GM12875 (cell line): ENCODE data around the gene DNAJC11.
A peak's percentile ranks its signal among the peaks of the same experiment; 100 is the strongest.

Source experiments
- H3K4me3 ChIP-seq: one replicate; pipeline ENCODE4 v1.5.1; 2011; ENCODE audit warnings: low read depth, low read length, control low read depth
- CTCF ChIP-seq: IDR thresholded peaks from 2 replicates; pipeline ENCODE4 v1.5.1; 2011; ENCODE audit warnings: low read depth, mild to moderate bottlenecking, control low read depth, inconsistent platforms, low read length, moderate library complexity, borderline replicate concordance; ENCODE audit not compliant: insufficient read depth

DNAJC11 gene

GRCh38 chr1:6600410-6601048 is 101.1 kb downstream of the DNAJC11 start:
- TF ChIP-seq CTCF = no peak
- H3K4me3 ChIP-seq = peak overlapping the region; percentile 93

GRCh38 chr1:6599991-6600390 is 101.6 kb downstream of the DNAJC11 start:
- peak overlapping the region; percentile 93 for H3K4me3 ChIP-seq

GRCh38 chr1:6599141-6599975 is 102.3 kb downstream of the DNAJC11 start:
- peak overlapping the region; percentile 7 for H3K4me3 ChIP-seq
- TF ChIP-seq CTCF = no peak

GRCh38 chr1:6597777-6598131 is 103.9 kb downstream of the DNAJC11 start:
- no peak overlapping the region for H3K4me3 ChIP-seq
- no peak for TF ChIP-seq CTCF

GRCh38 chr1:6596886-6597776 is 104.5 kb downstream of the DNAJC11 start:
- TF ChIP-seq CTCF = no peak
- H3K4me3 ChIP-seq = no peak overlapping the region

GRCh38 chr1:6596351-6596750 is 105.3 kb downstream of the DNAJC11 start:
- no peak overlapping the region for H3K4me3 ChIP-seq
- TF ChIP-seq CTCF = no peak

- TF ChIP-seq CTCF = no peak
- H3K4me3 ChIP-seq = no peak overlapping the region
These were observed 106.5 kb downstream of the DNAJC11 start for GRCh38 chr1:6594977-6595740.
